GM19099 (cell line): ENCODE measurements around the gene TALDO1.

Source experiments
- POLR2A ChIP-seq: IDR thresholded peaks from 3 replicates; pipeline ENCODE4 v1.6.1; 2011; ENCODE audit warnings: low read depth; ENCODE audit not compliant: insufficient read length; ENCODE audit errors: extremely low read depth

TALDO1 gene

GRCh38 chr11:803467-803742 lies 56.1 kb downstream of the TALDO1 start:
- no peak for TF ChIP-seq POLR2A

- no peak for TF ChIP-seq POLR2A
Observed at GRCh38 chr11:803770-804598, 56.7 kb downstream of the TALDO1 start.

- no peak for TF ChIP-seq POLR2A
Observed at GRCh38 chr11:804599-804964, 57.3 kb downstream of the TALDO1 start.

- TF ChIP-seq POLR2A = no peak
Observed at GRCh38 chr11:808427-809286, 61.4 kb downstream of the TALDO1 start.

- TF ChIP-seq POLR2A = peak; percentile 89
Observed at GRCh38 chr11:809287-810039, 62.2 kb downstream of the TALDO1 start, which contains the start of gene RPLP2. Gene RPLP2, plus strand, starts transcription at chr11:809967. Its CDS starts 268 bp downstream, at chr11:810235.

- no peak for TF ChIP-seq POLR2A
Observed at GRCh38 chr11:810040-810567, 62.8 kb downstream of the TALDO1 start.

- peak; percentile 27 for TF ChIP-seq POLR2A
Observed at GRCh38 chr11:811446-812245, 64.4 kb downstream of the TALDO1 start.

- TF ChIP-seq POLR2A = no peak
Observed at GRCh38 chr11:812390-812789, 65.1 kb downstream of the TALDO1 start.

- peak; percentile 7 for TF ChIP-seq POLR2A
Observed at GRCh38 chr11:813072-813455, 65.8 kb downstream of the TALDO1 start.

GRCh38 chr11:813456-814096 lies 66.3 kb downstream of the TALDO1 start:
- no peak for TF ChIP-seq POLR2A
